Epithelial cell of proximal tubule (primary cell): ENCODE measurements around the gene DIPK1B. TPM values are rescaled to one million over a fixed set of nuclear protein-coding genes. Genes with fewer than 3 reads are reported as not detected.

ENCODE experiments used
- DNase-seq: peaks from one replicate; pipeline ENCODE4 v3.0.0-alpha.2; 2011; ENCODE audit warnings: low read depth
- H3K4me3 ChIP-seq: 2 replicates; pipeline ENCODE4 v1.5.1; 2011; ENCODE audit warnings: low read depth, mild to moderate bottlenecking, low read length
- total RNA-seq: library from RNA; depleted of rRNA; stranded (reverse); fragments of >200 nt; gene quantifications from 2 replicates; pipeline ENCODE4 v1.2.3, GENCODE V29; 2015
- TF ChIP-seq, protein P1 (sequence below): conservative IDR thresholded peaks from 2 replicates; pipeline ENCODE4 v1.5.1; 2012; ENCODE audit warnings: low read depth, mild to moderate bottlenecking, low read length

Gene DIPK1B
- total RNA-seq, 1 donor from 2014 or later = 20.3 TPM

DNA sequence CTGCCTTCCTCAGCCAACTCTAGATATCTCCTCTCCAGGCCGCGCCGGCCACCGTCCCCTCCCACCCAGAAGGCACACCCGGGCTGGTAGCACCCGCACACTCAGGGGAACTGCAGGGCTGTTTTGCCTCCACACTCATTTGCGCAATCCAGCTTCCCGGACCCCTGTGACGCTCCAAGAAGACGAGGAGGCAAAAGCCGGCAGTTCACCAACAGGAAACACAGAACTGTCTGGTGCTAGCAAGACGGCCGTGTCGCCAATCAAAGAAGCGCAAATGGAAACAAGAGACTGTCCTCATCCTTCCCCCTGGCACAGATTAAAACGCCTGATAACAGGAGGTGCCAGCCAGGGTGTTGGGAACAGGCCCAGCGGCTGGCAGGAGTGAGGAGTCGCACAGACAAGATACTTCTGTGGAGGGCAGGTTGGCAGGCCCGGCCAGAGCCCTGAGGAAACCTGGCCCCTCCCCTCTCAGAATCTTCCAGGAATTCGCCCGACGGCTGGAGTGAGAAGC is 32.9 kb upstream of the DIPK1B start:
- no peak for DNase-seq
- TF ChIP-seq, protein P1, sequence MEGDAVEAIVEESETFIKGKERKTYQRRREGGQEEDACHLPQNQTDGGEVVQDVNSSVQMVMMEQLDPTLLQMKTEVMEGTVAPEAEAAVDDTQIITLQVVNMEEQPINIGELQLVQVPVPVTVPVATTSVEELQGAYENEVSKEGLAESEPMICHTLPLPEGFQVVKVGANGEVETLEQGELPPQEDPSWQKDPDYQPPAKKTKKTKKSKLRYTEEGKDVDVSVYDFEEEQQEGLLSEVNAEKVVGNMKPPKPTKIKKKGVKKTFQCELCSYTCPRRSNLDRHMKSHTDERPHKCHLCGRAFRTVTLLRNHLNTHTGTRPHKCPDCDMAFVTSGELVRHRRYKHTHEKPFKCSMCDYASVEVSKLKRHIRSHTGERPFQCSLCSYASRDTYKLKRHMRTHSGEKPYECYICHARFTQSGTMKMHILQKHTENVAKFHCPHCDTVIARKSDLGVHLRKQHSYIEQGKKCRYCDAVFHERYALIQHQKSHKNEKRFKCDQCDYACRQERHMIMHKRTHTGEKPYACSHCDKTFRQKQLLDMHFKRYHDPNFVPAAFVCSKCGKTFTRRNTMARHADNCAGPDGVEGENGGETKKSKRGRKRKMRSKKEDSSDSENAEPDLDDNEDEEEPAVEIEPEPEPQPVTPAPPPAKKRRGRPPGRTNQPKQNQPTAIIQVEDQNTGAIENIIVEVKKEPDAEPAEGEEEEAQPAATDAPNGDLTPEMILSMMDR = no peak
- H3K4me3 ChIP-seq = no peak overlapping the region

DNA sequence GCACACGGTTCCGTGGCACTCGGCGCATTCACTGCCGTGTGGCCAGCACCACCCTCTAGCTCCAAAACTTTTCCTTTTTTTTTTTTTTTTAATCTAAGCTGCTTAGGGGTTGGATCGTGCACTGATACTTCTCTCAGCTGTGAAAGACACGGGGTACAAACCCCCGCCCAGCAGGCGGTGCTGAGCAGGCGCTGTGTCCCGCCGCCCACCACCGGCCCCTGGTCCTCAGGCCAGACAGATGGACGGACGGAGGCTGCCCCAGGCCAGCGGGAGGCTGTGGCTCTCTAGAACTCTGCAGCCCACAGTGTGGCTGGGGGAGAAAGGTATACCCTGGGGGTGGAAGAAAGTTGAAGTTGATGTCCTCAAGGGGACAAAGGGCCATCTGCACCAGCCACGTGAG is 31.3 kb upstream of the DIPK1B start:
- no peak for DNase-seq
- TF ChIP-seq, protein P1 = no peak
- no peak overlapping the region for H3K4me3 ChIP-seq

DNA sequence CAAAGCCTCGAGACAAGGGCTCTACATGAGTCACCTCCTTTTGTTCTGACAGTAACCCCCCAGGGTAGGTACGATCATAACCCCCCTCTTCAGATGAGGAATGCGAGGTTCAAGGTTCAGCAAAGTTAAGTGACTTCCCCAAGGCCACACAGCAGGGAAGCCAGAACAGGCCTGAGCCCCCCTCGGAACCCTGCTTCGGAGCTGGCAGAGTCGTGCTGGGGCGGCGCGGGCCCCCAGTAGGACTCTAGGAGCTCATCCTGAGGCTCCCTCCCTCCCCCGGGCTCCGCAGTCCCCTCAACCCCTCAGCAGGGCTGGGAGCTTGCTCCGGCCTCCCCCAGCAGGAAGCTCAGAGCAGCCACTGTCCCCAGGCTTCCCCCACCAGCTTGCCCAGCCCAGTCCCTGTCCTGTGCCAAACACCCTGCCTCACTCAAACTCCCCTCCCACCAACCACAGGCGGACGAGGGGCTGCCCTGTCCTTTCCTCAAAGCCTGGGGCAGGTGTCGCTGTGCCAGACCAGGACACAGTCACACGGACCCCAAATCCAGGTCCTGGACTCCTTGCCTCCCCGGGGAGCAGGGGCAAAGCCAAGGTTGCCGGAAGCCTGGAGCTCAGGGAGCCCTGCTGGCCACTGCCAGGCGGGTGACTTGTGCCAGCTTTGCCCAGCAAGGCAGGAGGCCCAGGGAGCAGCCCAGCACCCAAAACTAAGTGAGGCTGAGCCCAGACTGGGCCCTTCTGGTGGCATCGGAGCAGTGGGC is 30.2 kb upstream of the DIPK1B start:
- H3K4me3 ChIP-seq = no peak overlapping the region
- DNase-seq = no peak
- TF ChIP-seq, protein P1 = no peak

DNA sequence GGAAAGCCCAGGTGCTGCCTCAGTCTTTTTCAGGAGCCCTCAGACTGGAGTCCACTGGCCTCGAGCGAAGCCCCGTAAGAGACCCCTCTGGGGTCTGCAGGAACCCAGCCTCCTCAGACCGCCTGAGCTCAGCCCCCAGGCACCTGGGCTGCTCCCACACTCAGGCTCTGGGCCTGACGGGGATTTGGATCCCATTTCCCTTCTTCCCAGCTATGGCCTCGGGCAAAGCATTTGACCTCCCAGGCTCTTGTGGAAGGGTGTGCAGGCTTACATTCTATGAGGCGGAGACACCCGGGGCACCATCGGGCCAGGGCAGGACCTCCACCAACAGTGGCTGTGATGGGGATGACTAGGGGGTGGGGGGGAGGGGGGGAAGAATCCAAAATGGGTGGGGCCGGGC is 29.7 kb upstream of the DIPK1B start:
- no peak overlapping the region for H3K4me3 ChIP-seq
- no peak for DNase-seq
- TF ChIP-seq, protein P1 = no peak

DNA sequence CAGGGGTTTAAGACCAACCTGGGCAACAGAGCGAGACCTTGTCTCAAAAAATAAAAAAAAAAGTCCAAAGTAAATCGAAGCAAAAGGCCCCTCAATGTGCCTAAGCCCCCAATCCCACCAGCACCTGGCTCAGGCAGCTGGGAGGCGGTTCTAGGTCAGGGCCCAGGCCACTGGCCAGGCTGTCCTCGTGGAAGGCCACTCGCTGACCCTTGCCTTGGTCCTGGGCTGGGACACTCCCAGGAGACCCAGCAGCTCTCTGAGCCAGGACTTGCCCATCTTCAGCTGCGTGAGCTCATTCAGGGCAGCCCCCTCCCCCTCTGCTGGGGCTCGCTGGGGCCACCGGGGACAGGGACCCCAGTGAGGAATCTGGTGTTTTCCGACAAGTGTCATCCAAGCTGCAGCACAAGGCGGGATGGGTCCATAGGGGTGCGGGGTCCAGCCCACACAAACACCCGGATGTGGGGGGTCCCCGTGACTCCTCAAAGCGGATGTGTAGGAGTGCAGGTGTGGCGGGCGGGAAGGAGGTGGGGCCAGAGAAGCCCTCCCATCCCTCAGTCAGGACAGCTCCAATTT is 29.1 kb upstream of the DIPK1B start:
- TF ChIP-seq, protein P1 = no peak
- no peak for DNase-seq

DNA sequence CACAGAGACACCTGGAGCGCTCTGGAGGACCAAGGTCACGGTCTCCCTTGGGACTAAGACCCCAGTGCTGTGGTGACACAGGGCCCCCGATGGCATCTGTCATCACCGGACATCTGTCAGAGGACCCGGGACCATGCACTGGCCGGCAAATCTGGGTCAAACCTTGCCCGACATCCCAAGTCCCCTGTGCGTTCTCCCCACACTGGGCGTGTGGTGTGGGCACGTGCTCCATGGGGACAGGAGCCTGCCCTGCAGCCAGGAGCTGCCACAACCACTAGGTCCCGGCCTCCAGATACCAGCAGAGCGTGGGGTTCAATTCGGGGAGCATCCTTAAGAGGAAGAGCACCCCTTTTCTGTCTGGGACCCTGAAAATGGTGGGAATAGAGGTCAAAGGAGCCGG is 28.6 kb upstream of the DIPK1B start:
- H3K4me3 ChIP-seq = no peak overlapping the region
- TF ChIP-seq, protein P1 = no peak
- no peak for DNase-seq

More for the DNA sequence above, 29.1 kb upstream of the DIPK1B start:
- no peak overlapping the region for H3K4me3 ChIP-seq
